Stomach (tissue), 4 donors: ENCODE measurements around the gene MEOX2.

ENCODE experiments used
- POLR2A ChIP-seq, 4 donors: fragments of 450-650 bp; IDR thresholded peaks; one replicate each; pipeline ENCODE4 v1.6.1; 2016; ENCODE audit warnings: antibody characterized with exemption in 4 of 4, control low read depth in 2 of 4, mild to moderate bottlenecking in 1 of 4, moderate library complexity in 1 of 4
- TF ChIP-seq, protein P1 (sequence below), 7 experiments: fragments of 450-650 bp in 4 of 7; fragments of 200-600 bp in 3 of 7; sonication (generic) in 3 of 7; IDR thresholded peaks; one replicate each; pipeline ENCODE4 v1.5.1; 2016 to 2019; ENCODE audit warnings: antibody characterized with exemption in 7 of 7, control low read depth in 2 of 7, mild to moderate bottlenecking in 1 of 7

DNA sequence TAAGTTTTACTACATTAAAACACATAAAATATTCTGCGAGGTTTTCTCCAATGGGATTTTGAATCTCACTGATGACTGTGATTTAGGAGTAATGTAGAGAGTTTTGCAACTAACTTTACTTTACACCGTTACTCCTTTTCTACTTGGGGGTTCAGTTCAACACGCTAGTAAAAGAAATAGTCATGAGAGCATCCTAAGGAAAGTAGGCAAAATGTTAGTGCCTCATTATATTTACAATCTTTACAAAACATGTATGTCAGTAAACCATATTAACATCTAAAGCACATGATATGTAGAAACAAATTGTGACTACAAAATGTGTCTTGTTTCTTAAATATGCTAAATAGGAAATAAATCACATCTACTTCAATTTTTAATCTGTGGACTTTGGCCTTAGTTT is 6.0 kb downstream of the MEOX2 start:
- TF ChIP-seq, protein P1, sequence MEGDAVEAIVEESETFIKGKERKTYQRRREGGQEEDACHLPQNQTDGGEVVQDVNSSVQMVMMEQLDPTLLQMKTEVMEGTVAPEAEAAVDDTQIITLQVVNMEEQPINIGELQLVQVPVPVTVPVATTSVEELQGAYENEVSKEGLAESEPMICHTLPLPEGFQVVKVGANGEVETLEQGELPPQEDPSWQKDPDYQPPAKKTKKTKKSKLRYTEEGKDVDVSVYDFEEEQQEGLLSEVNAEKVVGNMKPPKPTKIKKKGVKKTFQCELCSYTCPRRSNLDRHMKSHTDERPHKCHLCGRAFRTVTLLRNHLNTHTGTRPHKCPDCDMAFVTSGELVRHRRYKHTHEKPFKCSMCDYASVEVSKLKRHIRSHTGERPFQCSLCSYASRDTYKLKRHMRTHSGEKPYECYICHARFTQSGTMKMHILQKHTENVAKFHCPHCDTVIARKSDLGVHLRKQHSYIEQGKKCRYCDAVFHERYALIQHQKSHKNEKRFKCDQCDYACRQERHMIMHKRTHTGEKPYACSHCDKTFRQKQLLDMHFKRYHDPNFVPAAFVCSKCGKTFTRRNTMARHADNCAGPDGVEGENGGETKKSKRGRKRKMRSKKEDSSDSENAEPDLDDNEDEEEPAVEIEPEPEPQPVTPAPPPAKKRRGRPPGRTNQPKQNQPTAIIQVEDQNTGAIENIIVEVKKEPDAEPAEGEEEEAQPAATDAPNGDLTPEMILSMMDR (IDR thresholded peaks at IDR 0.05) = no peak
- TF ChIP-seq POLR2A (IDR thresholded peaks at IDR 0.05) = no peak
